H9 (cell line): ENCODE data around the gene SCUBE1. TPM values are rescaled to one million over a fixed set of nuclear protein-coding genes. Genes with fewer than 3 reads are reported as not detected.

ENCODE experiments used
- DNase-seq: peaks from one replicate; pipeline ENCODE4 v3.0.0-alpha.2; 2017
- H2AFZ ChIP-seq: one replicate; pipeline ENCODE4 v1.6.1; 2013; ENCODE audit warnings: mild to moderate bottlenecking, low read length, control low read depth, moderate library complexity
- H2AK5ac ChIP-seq: 2 replicates; pipeline ENCODE4 v1.6.1; 2013; ENCODE audit warnings: low read length, control low read depth, mixed read lengths; ENCODE audit not compliant: insufficient read length
- H2BK120ac ChIP-seq: one replicate; pipeline ENCODE4 v1.6.1; 2013; ENCODE audit warnings: low read depth, mild to moderate bottlenecking, low read length, control low read depth, inconsistent platforms; ENCODE audit not compliant: poor library complexity, severe bottlenecking
- H2BK12ac ChIP-seq: 2 replicates; pipeline ENCODE4 v1.6.1; 2013; ENCODE audit warnings: low read length, control low read depth, mixed read lengths, low read depth; ENCODE audit not compliant: insufficient read length
- H2BK15ac ChIP-seq: 2 replicates; pipeline ENCODE4 v1.6.1; 2013; ENCODE audit warnings: low read depth, low read length, control low read depth
- H2BK20ac ChIP-seq: one replicate; pipeline ENCODE4 v1.6.1; 2013; ENCODE audit warnings: low read depth, mild to moderate bottlenecking, low read length, control low read depth, inconsistent platforms; ENCODE audit not compliant: poor library complexity, severe bottlenecking
- H2BK5ac ChIP-seq: 2 replicates; pipeline ENCODE4 v1.6.1; 2013; ENCODE audit warnings: low read length, control low read depth, mixed read lengths; ENCODE audit not compliant: insufficient read length
- H3K14ac ChIP-seq: 2 replicates; pipeline ENCODE4 v1.6.1; 2013; ENCODE audit warnings: low read length, control low read depth; ENCODE audit not compliant: insufficient read depth
- H3K18ac ChIP-seq: 2 replicates; pipeline ENCODE4 v1.6.1; 2013; ENCODE audit warnings: low read depth, mild to moderate bottlenecking, mixed read lengths, low read length, control low read depth; ENCODE audit not compliant: insufficient read length
- H3K23ac ChIP-seq: 2 replicates; pipeline ENCODE4 v1.6.1; 2013; ENCODE audit warnings: low read length, control low read depth, mixed read lengths, low read depth; ENCODE audit not compliant: insufficient read length
- H3K23me2 ChIP-seq: 2 replicates; pipeline ENCODE4 v1.6.1; 2013; ENCODE audit warnings: low read depth, mild to moderate bottlenecking, mixed read lengths, low read length, control low read depth; ENCODE audit not compliant: insufficient read length, poor library complexity, severe bottlenecking
- H3K27ac ChIP-seq: 2 replicates; pipeline ENCODE4 v1.5.1; 2013; ENCODE audit warnings: low read length, control low read depth, mixed read lengths, low read depth; ENCODE audit not compliant: insufficient read length
- H3K27me3 ChIP-seq: 2 replicates; pipeline ENCODE4 v1.6.1; 2013; ENCODE audit warnings: low read length, control low read depth, inconsistent platforms; ENCODE audit not compliant: insufficient read depth
- H3K4ac ChIP-seq: 2 replicates; pipeline ENCODE4 v1.6.1; 2013; ENCODE audit warnings: low read depth, mild to moderate bottlenecking, control low read depth, inconsistent platforms, low read length, moderate library complexity
- H3K4me1 ChIP-seq: 2 replicates; pipeline ENCODE4 v1.6.1; 2013; ENCODE audit warnings: low read length, control low read depth, inconsistent platforms; ENCODE audit not compliant: insufficient read depth
- H3K4me2 ChIP-seq: 2 replicates; pipeline ENCODE4 v1.6.1; 2013; ENCODE audit warnings: low read length, control low read depth, mixed read lengths; ENCODE audit not compliant: insufficient read length, insufficient read depth
- H3K56ac ChIP-seq: 2 replicates; pipeline ENCODE4 v1.6.1; 2013; ENCODE audit warnings: low read depth, mild to moderate bottlenecking, mixed read lengths, low read length, control low read depth; ENCODE audit not compliant: insufficient read length
- H3K79me1 ChIP-seq: 2 replicates; pipeline ENCODE4 v1.6.1; 2013; ENCODE audit warnings: low read depth, mild to moderate bottlenecking, moderate library complexity, low read length, control low read depth, inconsistent platforms; ENCODE audit not compliant: insufficient read depth, poor library complexity, severe bottlenecking
- H3K79me2 ChIP-seq: 2 replicates; pipeline ENCODE4 v1.6.1; 2013; ENCODE audit warnings: low read length, control low read depth, inconsistent platforms; ENCODE audit not compliant: insufficient read depth
- H3K9ac ChIP-seq: 2 replicates; pipeline ENCODE4 v1.6.1; 2013; ENCODE audit warnings: low read length, control low read depth, mixed read lengths; ENCODE audit not compliant: insufficient read length; ENCODE audit errors: extremely low read depth
- H3K9me3 ChIP-seq: one replicate; pipeline ENCODE4 v1.6.1; 2013; ENCODE audit warnings: low read depth, low read length, inconsistent platforms; ENCODE audit not compliant: control insufficient read depth
- H3T11ph ChIP-seq: one replicate; pipeline ENCODE4 v1.6.1; 2013; ENCODE audit warnings: mild to moderate bottlenecking, low read length, control low read depth, inconsistent platforms
- H4K20me1 ChIP-seq: one replicate; pipeline ENCODE4 v1.6.1; 2013; ENCODE audit not compliant: control insufficient read depth, insufficient read length, insufficient read depth
- H4K5ac ChIP-seq: 2 replicates; pipeline ENCODE4 v1.6.1; 2013; ENCODE audit warnings: low read depth, mild to moderate bottlenecking, mixed read lengths, low read length, control low read depth; ENCODE audit not compliant: insufficient read length
- H4K8ac ChIP-seq: replicated peaks from 2 replicates; pipeline ENCODE4 v1.6.1; 2013; ENCODE audit warnings: low read length, control low read depth, mixed read lengths, low read depth; ENCODE audit not compliant: insufficient read length
- H4K91ac ChIP-seq: 2 replicates; pipeline ENCODE4 v1.6.1; 2013; ENCODE audit warnings: low read depth, mild to moderate bottlenecking, moderate library complexity, mixed read lengths, low read length, control low read depth; ENCODE audit not compliant: insufficient read length
- H3K27ac Mint-ChIP-seq, 3 experiments: 2 replicates in 2 of 3; 3 replicates in 1 of 3; pipeline ENCODE4 v1.8.0; 2020 to 2021; ENCODE audit warnings: mixed read lengths in 3 of 3, mild to moderate bottlenecking in 1 of 3, moderate library complexity in 1 of 3
- H3K27me3 Mint-ChIP-seq: 2 replicates; pipeline ENCODE4 v1.8.0; 2021; ENCODE audit warnings: low read depth, mild to moderate bottlenecking, moderate library complexity, mixed read lengths
- H3K36me3 Mint-ChIP-seq, 3 experiments: 2 replicates in 2 of 3; 3 replicates in 1 of 3; pipeline ENCODE4 v1.8.0; 2020 to 2021; ENCODE audit warnings: low read depth in 3 of 3, mixed read lengths in 3 of 3; ENCODE audit not compliant: insufficient read depth in 1 of 3
- H3K4me1 Mint-ChIP-seq, 2 experiments: 2 replicates each; pipeline ENCODE4 v1.8.0; 2020; ENCODE audit warnings: mixed read lengths in 2 of 2
- H3K4me3 Mint-ChIP-seq, 2 experiments: 2 replicates in 1 of 2; 3 replicates in 1 of 2; pipeline ENCODE4 v1.8.0; 2020 to 2021; ENCODE audit warnings: mild to moderate bottlenecking in 2 of 2, mixed read lengths in 2 of 2, moderate library complexity in 1 of 2
- H3K9me3 Mint-ChIP-seq, 2 experiments: 2 replicates in 1 of 2; 3 replicates in 1 of 2; pipeline ENCODE4 v1.8.0; 2020; ENCODE audit warnings: mild to moderate bottlenecking in 2 of 2, mixed read lengths in 2 of 2, moderate library complexity in 1 of 2
- WGBS: extraction: QIAGEN DNeasy Blood & Tissue Kit; methylation state at CpG from one replicate; pipeline ENCODE4 v1.1.7; 2013; ENCODE audit warnings: missing lambda C conversion rate, low lambda C conversion rate, mixed read lengths; ENCODE audit not compliant: insufficient read length; ENCODE audit errors: extremely low coverage; 5-methylcytosine and 5-hydroxymethylcytosine counted together
- total RNA-seq: library from RNA; stranded (reverse); gene quantifications from 2 replicates; pipeline ENCODE4 v1.2.1, GENCODE V29; 2021
- TF ChIP-seq, protein P1 (sequence below): fragments of 200-600 bp; sonication (generic); conservative IDR thresholded peaks from 3 replicates; pipeline ENCODE4 v1.8.0; 2021; ENCODE audit warnings: antibody characterized with exemption, mild to moderate bottlenecking

Gene SCUBE1
- total RNA-seq, 1 experiment from 2014 or later = 1.2 TPM

DNA sequence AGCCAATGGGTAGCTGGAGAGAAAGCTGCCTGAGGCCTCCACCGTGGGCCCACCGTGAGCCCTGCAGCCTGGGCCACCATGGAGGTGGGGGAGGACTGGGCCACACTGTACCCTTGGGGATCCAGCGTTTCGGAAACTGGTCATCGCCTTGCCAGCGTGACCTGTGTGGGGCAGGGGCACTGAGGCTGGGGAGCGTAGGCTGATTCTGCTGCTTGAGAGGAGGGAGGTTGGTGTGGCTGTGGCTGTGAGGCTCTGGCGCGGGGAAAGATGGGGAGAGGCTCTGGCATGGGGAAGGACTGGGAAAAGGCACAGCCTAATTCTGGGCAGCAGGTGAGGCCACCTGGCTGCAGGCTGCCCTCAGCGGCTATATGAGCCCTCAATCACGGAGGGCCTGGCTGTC is 143.6 kb downstream of the SCUBE1 start:
- Histone ChIP-seq H3K79me2 (no peaks in the 10 kb centered on the region), H3K4ac (no peak overlapping the region), H2BK15ac (no peak overlapping the region), H3K23me2 (no peaks in the 10 kb centered on the region), H3K14ac (no peak overlapping the region; the same call in 1 of the 2 replicates), H3K56ac (no peak overlapping the region), H3T11ph (no peak overlapping the region), H4K20me1 (no peaks in the 10 kb centered on the region), H3K4me2 (no peak overlapping the region), H3K23ac (no peak overlapping the region), H3K9me3 (no peaks in the 10 kb centered on the region), H2AFZ (no peak overlapping the region), H4K8ac (no peak overlapping the region), H2AK5ac (no peak overlapping the region), H2BK120ac (no peak overlapping the region), H3K18ac (no peak overlapping the region), H3K9ac (no peak overlapping the region), H3K4me1 (no peaks in the 10 kb centered on the region), H4K91ac (no peak overlapping the region), H2BK20ac (no peak overlapping the region), H3K27ac (no peak overlapping the region), H3K27me3 (no peaks in the 10 kb centered on the region), H3K79me1 (no peaks in the 10 kb centered on the region), H4K5ac (no peak overlapping the region), H2BK12ac (no peak overlapping the region), H2BK5ac (no peak overlapping the region)
- Mint-ChIP-seq H3K4me1 (peaks cover 14 to 21% of the 10 kb centered on the region in 2 experiments), H3K27me3 (peaks cover 6% of the 10 kb centered on the region), H3K9me3 (no peaks in the 10 kb centered on the region), H3K27ac (no peak overlapping the region), H3K4me3 (no peak overlapping the region), H3K36me3 (no peaks in the 10 kb centered on the region)
- TF ChIP-seq, protein P1, sequence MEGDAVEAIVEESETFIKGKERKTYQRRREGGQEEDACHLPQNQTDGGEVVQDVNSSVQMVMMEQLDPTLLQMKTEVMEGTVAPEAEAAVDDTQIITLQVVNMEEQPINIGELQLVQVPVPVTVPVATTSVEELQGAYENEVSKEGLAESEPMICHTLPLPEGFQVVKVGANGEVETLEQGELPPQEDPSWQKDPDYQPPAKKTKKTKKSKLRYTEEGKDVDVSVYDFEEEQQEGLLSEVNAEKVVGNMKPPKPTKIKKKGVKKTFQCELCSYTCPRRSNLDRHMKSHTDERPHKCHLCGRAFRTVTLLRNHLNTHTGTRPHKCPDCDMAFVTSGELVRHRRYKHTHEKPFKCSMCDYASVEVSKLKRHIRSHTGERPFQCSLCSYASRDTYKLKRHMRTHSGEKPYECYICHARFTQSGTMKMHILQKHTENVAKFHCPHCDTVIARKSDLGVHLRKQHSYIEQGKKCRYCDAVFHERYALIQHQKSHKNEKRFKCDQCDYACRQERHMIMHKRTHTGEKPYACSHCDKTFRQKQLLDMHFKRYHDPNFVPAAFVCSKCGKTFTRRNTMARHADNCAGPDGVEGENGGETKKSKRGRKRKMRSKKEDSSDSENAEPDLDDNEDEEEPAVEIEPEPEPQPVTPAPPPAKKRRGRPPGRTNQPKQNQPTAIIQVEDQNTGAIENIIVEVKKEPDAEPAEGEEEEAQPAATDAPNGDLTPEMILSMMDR = no peak
- no CpG with 5 or more reads among the region's 11 CpGs for WGBS
- no peak for DNase-seq
